Suppressor macrophage treated with lipopolysaccharide for 1 hour (primary cell): Measurements from ENCODE around the gene IQCN.

Experiments used
- DNase-seq, 3 donors: peaks; one replicate each; pipeline ENCODE4 v3.0.0-alpha.2; 2020 to 2022

Gene IQCN

GRCh38 chr19:18274219-18274780, at the start of gene IQCN:
Gene IQCN (minus strand): TSS chr19:18274452. CDS start chr19:18269478, 4,974 bp downstream.
- DNase-seq = no peak

- peak; percentile 98 to 99 (median 99) for DNase-seq
These were observed 48.7 kb upstream of the IQCN start, which contains the start of gene LSM4 for GRCh38 chr19:18322759-18323460. Gene LSM4 (minus strand): TSS chr19:18323076. CDS start chr19:18323020, 56 bp downstream.

GRCh38 chr19:18322318-18322758, 48.1 kb upstream of the IQCN start:
- peak; percentile 65 to 78 (median 68) for DNase-seq

GRCh38 chr19:18321734-18322102, 47.5 kb upstream of the IQCN start:
- DNase-seq = peak in 1 of 3 donors; percentile 39

- peak; percentile 41 to 64 (median 44) for DNase-seq
These were observed 46.8 kb upstream of the IQCN start for GRCh38 chr19:18320865-18321733.

- peak in 1 of 3 donors; percentile 60 for DNase-seq
These were observed 45.4 kb upstream of the IQCN start for GRCh38 chr19:18319591-18320135.

- DNase-seq = peak in 1 of 3 donors; percentile 45
These were observed 43.9 kb upstream of the IQCN start for GRCh38 chr19:18317961-18318800.

- no peak for DNase-seq
These were observed 39.1 kb upstream of the IQCN start for GRCh38 chr19:18313398-18313797.

GRCh38 chr19:18312092-18312534, 37.9 kb upstream of the IQCN start:
- no peak for DNase-seq

- no peak for DNase-seq
These were observed 37.3 kb upstream of the IQCN start for GRCh38 chr19:18311502-18312091.

GRCh38 chr19:18310966-18311365, 36.7 kb upstream of the IQCN start:
- DNase-seq = no peak

GRCh38 chr19:18310118-18310909, 36.1 kb upstream of the IQCN start:
- no peak for DNase-seq

- DNase-seq = no peak
These were observed 35.3 kb upstream of the IQCN start for GRCh38 chr19:18309525-18310064.

GRCh38 chr19:18308948-18309325, 34.7 kb upstream of the IQCN start:
- DNase-seq = no peak

- no peak for DNase-seq
These were observed 34.0 kb upstream of the IQCN start for GRCh38 chr19:18308051-18308947.

- DNase-seq = no peak
These were observed 33.0 kb upstream of the IQCN start for GRCh38 chr19:18307271-18307681.

GRCh38 chr19:18306888-18307260, 32.6 kb upstream of the IQCN start:
- DNase-seq = no peak

GRCh38 chr19:18306209-18306887, 32.1 kb upstream of the IQCN start:
- no peak for DNase-seq
